HG03469 (cell line): ENCODE measurements around the gene POR.

Source experiments
- ATAC-seq: cut with Tn5 transposase; IDR thresholded peaks from one replicate; pipeline ENCODE4 v1.9.1; 2021; ENCODE audit warnings: mild to moderate bottlenecking, moderate library complexity, moderate number of reproducible peaks; ENCODE audit not compliant: unreplicated experiment

POR gene

GRCh38 chr7:75915416-75916156 lies 631 bp downstream of the POR start:
- no peak for ATAC-seq

DNA sequence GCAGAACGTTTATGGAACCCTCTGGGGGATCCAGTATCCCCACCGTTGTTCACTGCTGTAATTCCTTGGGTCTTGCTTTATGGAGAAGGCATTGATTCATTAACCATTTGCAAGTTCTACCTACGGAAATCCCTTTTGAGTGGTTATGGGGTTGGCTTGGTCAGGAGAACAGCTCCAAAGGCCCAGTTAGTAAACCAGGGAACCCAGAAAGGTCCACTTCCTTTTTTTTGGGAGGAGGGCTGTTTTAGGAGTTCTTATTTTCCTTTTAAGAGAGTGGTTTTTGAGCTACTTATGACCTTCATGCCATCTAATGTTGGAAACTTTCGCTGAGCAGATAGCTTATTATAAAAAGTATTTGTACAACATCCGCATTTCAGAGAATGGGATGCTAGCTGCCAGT lies 1.3 kb downstream of the POR start:
- no peak for ATAC-seq

GRCh38 chr7:75916685-75917634 lies 2.0 kb downstream of the POR start:
- no peak for ATAC-seq

- no peak for ATAC-seq
These were observed 5.6 kb downstream of the POR start for GRCh38 chr7:75920431-75921161.

DNA sequence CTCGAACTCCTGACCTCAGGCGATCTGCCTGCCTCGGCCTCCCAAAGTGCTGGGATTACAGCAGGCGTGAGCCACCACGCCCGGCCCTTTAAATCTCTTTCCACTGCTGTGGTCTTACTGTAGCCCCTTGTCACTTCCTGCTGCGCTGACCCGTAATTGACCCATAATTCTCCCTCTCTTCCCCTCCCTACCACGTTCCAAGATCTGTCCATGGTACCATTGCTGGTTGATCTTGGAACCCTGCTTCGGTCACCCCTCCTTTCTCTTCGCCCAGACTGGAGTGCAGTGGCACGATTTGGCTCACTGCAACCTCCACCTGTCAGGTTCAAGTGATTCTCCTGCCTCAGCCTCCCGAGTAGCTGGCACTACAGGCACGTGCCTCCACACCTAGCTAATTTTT lies 6.5 kb downstream of the POR start:
- no peak for ATAC-seq

- no peak for ATAC-seq
These were observed 8.1 kb downstream of the POR start for GRCh38 chr7:75922966-75923603.

GRCh38 chr7:75924256-75924655 lies 9.3 kb downstream of the POR start:
- no peak for ATAC-seq

DNA sequence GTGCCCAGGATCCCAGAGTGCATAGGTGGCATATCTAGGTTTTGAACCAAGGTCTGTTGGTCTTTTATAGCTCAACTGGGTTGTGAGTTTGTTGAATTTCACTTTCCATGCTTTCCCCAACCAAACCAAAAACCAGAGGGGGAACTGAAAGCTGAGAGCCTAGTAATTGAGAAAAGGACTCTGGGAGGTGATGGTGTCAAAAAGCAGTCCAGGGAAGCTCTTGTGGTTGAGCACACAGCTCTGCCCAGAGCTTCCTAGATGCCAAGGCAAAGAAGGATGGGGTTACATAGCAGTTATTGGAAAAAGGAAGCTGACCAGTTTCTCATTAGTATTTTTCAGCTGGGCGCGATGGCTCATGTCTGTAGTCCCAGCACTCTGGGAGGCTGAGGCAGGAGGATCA lies 9.9 kb downstream of the POR start:
- no peak for ATAC-seq

DNA sequence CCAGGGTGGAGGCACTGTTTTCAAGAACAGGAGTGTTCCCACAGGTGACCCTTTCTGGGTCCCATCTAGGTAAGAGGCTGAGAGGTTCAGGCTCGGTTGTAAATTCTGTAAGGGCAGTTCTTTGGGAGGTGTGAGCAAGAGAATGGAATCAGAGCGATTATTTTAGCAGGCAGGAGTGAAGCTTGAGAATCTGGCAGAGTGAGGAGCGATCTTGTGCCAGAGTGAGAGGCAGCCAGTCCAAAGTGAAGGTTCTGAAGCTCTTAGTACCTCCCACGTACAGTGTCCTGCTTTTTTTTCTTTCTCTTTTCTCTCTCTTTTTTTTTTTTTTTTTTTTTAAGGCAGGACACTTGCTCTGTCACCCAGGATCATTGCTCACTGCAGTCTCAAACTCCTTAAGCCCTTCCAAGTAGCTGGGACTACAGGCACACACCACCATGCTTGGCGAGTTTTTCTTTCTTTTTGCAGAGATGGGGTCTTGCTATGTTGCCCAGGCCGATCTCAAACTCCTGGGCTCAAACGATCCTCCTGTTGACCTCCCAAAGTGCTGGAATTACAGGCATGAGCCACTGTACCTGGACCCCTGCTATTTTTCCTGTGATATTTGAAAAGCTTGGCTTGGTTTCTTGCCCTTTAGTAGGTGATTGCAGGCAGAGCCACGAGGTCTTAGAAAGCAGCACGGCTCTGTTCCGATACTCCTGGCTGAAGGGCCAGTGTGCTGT lies 10.9 kb downstream of the POR start:
- no peak for ATAC-seq

- ATAC-seq, result peak; percentile 76
These were observed 13.6 kb downstream of the POR start for GRCh38 chr7:75928568-75928914.

- ATAC-seq, result no peak
These were observed 16.7 kb downstream of the POR start for GRCh38 chr7:75931680-75932079.

GRCh38 chr7:75937958-75938786 lies 23.2 kb downstream of the POR start:
- ATAC-seq, result no peak

- ATAC-seq, result no peak
These were observed 24.0 kb downstream of the POR start for GRCh38 chr7:75938921-75939320.

GRCh38 chr7:75943864-75944263 lies 28.9 kb downstream of the POR start:
- ATAC-seq, result no peak

- ATAC-seq, result no peak
These were observed 29.6 kb downstream of the POR start for GRCh38 chr7:75944507-75944906.

DNA sequence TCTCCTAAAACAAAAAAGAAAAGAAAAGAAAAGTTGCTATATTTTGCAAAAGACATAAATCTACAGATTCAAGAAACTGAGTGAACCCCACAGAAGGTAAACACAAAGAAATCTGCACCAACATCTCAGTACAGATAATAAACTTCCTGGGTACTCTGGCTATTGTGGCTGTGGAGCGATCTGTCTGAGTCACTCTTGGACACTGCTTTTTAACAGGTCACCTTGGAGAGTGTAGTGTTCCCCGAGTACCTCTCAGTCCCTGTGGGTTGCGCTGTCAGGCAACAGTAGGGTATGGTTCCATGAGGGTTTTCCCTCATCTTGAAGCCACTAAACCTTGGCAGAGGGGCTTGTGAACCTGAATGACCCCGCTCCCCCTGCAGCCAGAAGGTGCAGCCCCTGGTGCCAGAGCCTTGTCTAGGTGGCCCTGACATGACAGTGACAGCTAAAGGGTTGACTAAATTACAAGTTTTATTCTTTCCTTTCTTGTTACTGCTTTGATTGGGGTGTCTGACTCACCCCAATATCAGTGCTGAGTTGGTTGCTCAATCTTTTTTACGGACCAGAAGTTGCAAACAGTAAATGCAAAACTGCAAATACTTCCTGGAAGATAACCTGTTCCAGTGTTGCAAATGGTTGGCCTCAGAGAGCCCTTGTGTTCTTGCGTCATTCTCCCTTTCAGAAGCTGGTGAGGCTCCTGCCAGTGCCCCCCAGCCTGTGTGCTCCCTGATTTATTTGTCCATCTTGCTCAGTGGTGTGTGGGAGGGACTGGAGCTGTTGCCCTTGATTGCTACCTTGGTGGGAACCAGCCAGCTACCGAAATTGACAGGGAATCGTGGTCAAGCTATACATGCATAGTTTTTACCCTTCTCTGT lies 30.6 kb downstream of the POR start:
- ATAC-seq, result no peak

DNA sequence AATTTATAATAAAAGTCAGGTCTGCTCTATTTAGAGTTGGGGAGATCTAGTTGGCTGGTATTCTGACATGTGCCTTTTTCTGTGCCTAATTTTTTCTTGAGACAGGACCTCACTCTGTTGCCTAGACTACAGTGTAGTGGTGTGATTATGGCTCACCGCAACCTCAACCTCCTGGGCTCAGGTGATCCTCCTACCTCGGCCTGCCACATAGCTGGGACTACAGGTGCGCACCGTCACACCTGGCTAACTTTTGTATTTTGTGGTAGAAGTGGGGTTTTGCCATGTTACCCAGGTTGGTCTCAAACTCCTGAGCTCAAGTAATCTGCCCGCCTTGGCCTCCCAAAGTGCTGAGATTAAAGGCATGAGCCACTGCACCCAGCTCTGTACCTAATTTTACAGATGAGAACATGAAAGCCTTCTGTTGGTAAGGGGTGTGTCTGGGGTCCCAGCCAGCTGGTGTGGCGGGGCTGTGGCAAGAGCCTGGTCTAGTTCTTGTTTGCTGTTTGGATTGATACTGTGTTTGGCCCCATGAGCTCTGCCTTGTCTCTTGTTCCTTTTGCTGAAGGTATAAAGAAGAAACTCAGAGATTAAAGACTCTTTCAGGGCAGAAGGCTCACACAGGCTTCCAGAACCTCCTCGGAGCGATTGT lies 31.4 kb downstream of the POR start:
- no peak for ATAC-seq

DNA sequence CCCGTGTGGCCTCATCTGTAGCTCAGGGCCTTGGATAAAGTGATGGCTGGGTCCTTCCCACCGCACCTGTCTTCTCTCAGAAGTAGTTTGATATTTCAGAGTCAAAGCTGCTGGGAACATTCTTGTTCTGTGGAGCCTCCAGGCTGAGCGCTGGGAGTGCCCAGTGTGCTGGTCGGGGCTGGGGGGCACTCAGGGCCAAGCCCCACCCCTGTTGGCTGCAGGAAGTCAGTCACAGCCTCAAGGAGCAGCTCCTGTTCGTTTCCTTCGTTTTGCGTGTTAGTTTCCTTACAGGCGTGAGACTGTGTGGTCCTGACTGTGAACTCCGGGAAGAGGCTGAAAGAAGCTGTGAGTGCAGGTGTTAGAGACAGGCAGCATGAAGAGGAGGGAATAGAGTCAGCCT lies 33.2 kb downstream of the POR start:
- ATAC-seq, result no peak
